GM12878 (cell line): Measurements from ENCODE around the gene CC2D1A. TPM values are rescaled to one million over a fixed set of nuclear protein-coding genes. Genes with fewer than 3 reads are reported as not detected.

Experiments used
- ATAC-seq: fragments of 200-7000 bp; cut with Tn5 transposase; 3 replicates; pipeline ENCODE4 v1.9.1; 2020; ENCODE audit warnings: mild to moderate bottlenecking, moderate library complexity
- BruUV-seq: library from RNA; stranded (reverse); fragments of 400-500 nt; replicated peaks from 2 replicates; lab custom pipeline; 2021; lab: Mats Ljungman, UMichigan
- CTCF ChIA-PET: fragments of 300-600 bp; sonication (Branson Sonifier 250); formaldehyde crosslinking; extraction: SDS; loops from one replicate; lab custom pipeline; 2021; ENCODE audit warnings: inconsistent platforms; lab: Yijun Ruan, JAX
- POLR2A ChIA-PET: fragments of 350-600 bp; formaldehyde crosslinking; extraction: SDS; loops from one replicate; lab custom pipeline; 2021; ENCODE audit warnings: inconsistent platforms; lab: Charles Lee
- RAD21 ChIA-PET: fragments of 300-600 bp; sonication (Branson Sonifier 250); formaldehyde crosslinking; loops from one replicate; lab custom pipeline; 2023; ENCODE audit warnings: antibody characterized with exemption; ENCODE audit not compliant: unreplicated experiment; lab: Charles Lee
- SMC1A ChIA-PET: fragments of 300-600 bp; sonication (Branson Sonifier 250); formaldehyde crosslinking; loops from one replicate; lab custom pipeline; 2023; ENCODE audit not compliant: unreplicated experiment, uncharacterized antibody; lab: Charles Lee
- DNase-seq: peaks from one replicate; pipeline ENCODE4 v3.0.0-alpha.2; 2011; ENCODE audit warnings: low read depth, low spot score
- FAIRE-seq: peaks from 3 replicates; lab custom pipeline; 2011; peaks lifted over from hg19 to GRCh38; lab: Jason Lieb, UNC
- H2AFZ ChIP-seq: 2 replicates; pipeline ENCODE4 v1.6.0; 2011; ENCODE audit warnings: low read depth, low read length, control low read depth; ENCODE audit not compliant: control insufficient read depth
- H3K27ac ChIP-seq: 2 replicates; pipeline ENCODE4 v1.5.1; 2011; ENCODE audit warnings: control low read depth; ENCODE audit not compliant: control insufficient read depth, insufficient read depth
- H3K27me3 ChIP-seq, 2 experiments: replicated peaks in 1 of 2; 2 replicates each; pipeline versions ENCODE4 v1.6.0 to v1.6.1; 2011; ENCODE audit warnings: low read length in 1 of 2; ENCODE audit not compliant: control insufficient read depth in 2 of 2, insufficient read depth in 2 of 2
- H3K36me3 ChIP-seq, 2 experiments: 2 replicates each; pipeline ENCODE4 v1.5.1; 2011; ENCODE audit warnings: low read length in 1 of 2; ENCODE audit not compliant: control insufficient read depth in 2 of 2, insufficient read depth in 2 of 2
- H3K4me1 ChIP-seq: 2 replicates; pipeline ENCODE4 v1.6.1; 2011; ENCODE audit warnings: mild to moderate bottlenecking, low read length, moderate library complexity, mixed read lengths; ENCODE audit not compliant: control insufficient read depth, insufficient read depth
- H3K4me2 ChIP-seq: 2 replicates; pipeline ENCODE4 v1.6.0; 2011; ENCODE audit warnings: control low read depth; ENCODE audit not compliant: control insufficient read depth, insufficient read depth
- H3K4me3 ChIP-seq: fragments of 200-600 bp; sonication (generic); 2 replicates; pipeline ENCODE4 v1.5.1; 2016
- H3K79me2 ChIP-seq: 2 replicates; pipeline ENCODE4 v1.6.0; 2011; ENCODE audit warnings: low read length; ENCODE audit not compliant: control insufficient read depth, insufficient read depth
- H3K9ac ChIP-seq: 2 replicates; pipeline ENCODE4 v1.8.0; 2011; ENCODE audit warnings: low read length, control low read depth, mixed read lengths; ENCODE audit not compliant: control insufficient read depth, insufficient read depth
- H3K9me3 ChIP-seq: replicated peaks from 3 replicates; pipeline ENCODE4 v1.5.1; 2011; ENCODE audit warnings: mild to moderate bottlenecking, low read length; ENCODE audit not compliant: control insufficient read depth, insufficient read depth
- H4K20me1 ChIP-seq: 2 replicates; pipeline ENCODE4 v1.6.0; 2011; ENCODE audit not compliant: control insufficient read depth, insufficient read depth
- ETV6 ChIP-seq, 2 experiments: fragments of 450-650 bp in 1 of 2; IDR thresholded peaks in 1 of 2; conservative IDR thresholded peaks in 1 of 2; 2 replicates each; pipeline ENCODE4 v1.6.1; 2014; ENCODE audit warnings: antibody characterized with exemption in 1 of 2, borderline replicate concordance in 1 of 2, low read depth in 1 of 2, mild to moderate bottlenecking in 1 of 2, moderate library complexity in 1 of 2
- FOXM1 ChIP-seq: IDR thresholded peaks from 2 replicates; pipeline ENCODE4 v1.6.1; 2012; ENCODE audit warnings: low read depth, mild to moderate bottlenecking, inconsistent platforms, low read length, moderate library complexity
- HDAC6 ChIP-seq: fragments of 200-600 bp; sonication (generic); IDR thresholded peaks from one replicate; pipeline ENCODE4 v1.8.0; 2017; ENCODE audit warnings: antibody characterized with exemption; ENCODE audit not compliant: unreplicated experiment
- MEF2A ChIP-seq: IDR thresholded peaks from 2 replicates; pipeline ENCODE4 v1.6.1; 2011; ENCODE audit warnings: low read depth, mild to moderate bottlenecking, low read length, moderate library complexity; ENCODE audit not compliant: insufficient read depth
- MEF2B ChIP-seq: fragments of 450-650 bp; IDR thresholded peaks from 2 replicates; pipeline ENCODE4 v1.6.1; 2018; ENCODE audit warnings: mild to moderate bottlenecking, moderate library complexity; ENCODE audit not compliant: partially characterized antibody, poor library complexity, severe bottlenecking
- MXI1 ChIP-seq: fragments of 150-350 bp; IDR thresholded peaks from 2 replicates; pipeline ENCODE4 v1.6.1; 2011; ENCODE audit warnings: low read depth, mild to moderate bottlenecking, inconsistent platforms, low read length, improper control_type of control experiment
- PML ChIP-seq: IDR thresholded peaks from 2 replicates; pipeline ENCODE4 v1.6.1; 2012; ENCODE audit warnings: low read length, inconsistent platforms
- RUNX3 ChIP-seq: IDR thresholded peaks from 2 replicates; pipeline ENCODE4 v1.6.1; 2012; ENCODE audit warnings: low read length, inconsistent platforms
- SMAD1 ChIP-seq: fragments of 450-650 bp; IDR thresholded peaks from 2 replicates; pipeline ENCODE4 v1.6.1; 2018; ENCODE audit warnings: mild to moderate bottlenecking, low read depth; ENCODE audit not compliant: partially characterized antibody
- SMC3 ChIP-seq: IDR thresholded peaks from 2 replicates; pipeline ENCODE4 v1.6.1; 2011; ENCODE audit warnings: low read length, improper control_type of control experiment, borderline replicate concordance
- SP1 ChIP-seq: IDR thresholded peaks from one replicate; pipeline ENCODE4 v1.6.1; 2011; ENCODE audit warnings: low read depth, low read length
- SREBF1 ChIP-seq: IDR thresholded peaks from 2 replicates; pipeline ENCODE4 v1.6.1; 2012; ENCODE audit warnings: mild to moderate bottlenecking, low read length
- TCF12 ChIP-seq: IDR thresholded peaks from 2 replicates; pipeline ENCODE4 v1.6.1; 2011; ENCODE audit warnings: low read depth, mild to moderate bottlenecking, low read length
- ZNF384 ChIP-seq: IDR thresholded peaks from 2 replicates; pipeline ENCODE4 v1.6.1; 2012; ENCODE audit warnings: low read depth, mild to moderate bottlenecking, low read length, improper control_type of control experiment, borderline replicate concordance
- WGBS: methylation state at CpG from one replicate; pipeline ENCODE4 v1.1.6; 2016; ENCODE audit warnings: low lambda C conversion rate; ENCODE audit not compliant: insufficient replicate concordance, insufficient coverage; ENCODE audit errors: missing lambda C conversion rate; 5-methylcytosine and 5-hydroxymethylcytosine counted together
- in situ Hi-C: fragments of 300-500 bp; cut with MboI; formaldehyde crosslinking; loops from 9 replicates; pipeline ENCODE4 v1.14.3; 2018; ENCODE audit warnings: mixed read lengths
- intact Hi-C: fragments of 100-400 bp; cut with micrococcal nuclease; formaldehyde crosslinking; loops from one replicate; pipeline ENCODE4 v1.14.2; 2022; ENCODE audit not compliant: unreplicated experiment
- polyA plus RNA-seq, 11 experiments: library from polyadenylated mRNA; depleted of rRNA in 4 of 11; unstranded in 6 of 11; stranded (reverse) in 5 of 11; fragments of >200 nt; fragmentation: Nextera tagmentation in 4 of 11; fragmentation: Illumina TruSeq in 1 of 11; extraction: Ambion mirVana in 4 of 11; extraction: Trizol in 1 of 11; gene quantifications; 1 replicate in 1 of 11; 2 replicates in 10 of 11; pipeline versions ENCODE4 v1.2.1 to v1.2.3, GENCODE V29; 2011 to 2016; ENCODE audit warnings: inconsistent platforms in 2 of 11, missing spikeins in 2 of 11, low read depth in 1 of 11
- total RNA-seq, 4 experiments: library from RNA; depleted of rRNA in 3 of 4; stranded (reverse); fragments of >200 nt in 3 of 4; fragmentation: Illumina TruSeq in 1 of 4; extraction: Trizol in 1 of 4; gene quantifications; 2 replicates each; pipeline versions ENCODE4 v1.2.1 to v1.2.3, GENCODE V29; 2013 to 2021
- TF ChIP-seq, protein P1 (sequence below): fragments of 450-650 bp; IDR thresholded peaks from 2 replicates; pipeline ENCODE4 v1.6.1; 2017; ENCODE audit warnings: borderline replicate concordance
- TF ChIP-seq, protein P2 (sequence below): IDR thresholded peaks from 2 replicates; pipeline ENCODE4 v1.6.1; 2012; ENCODE audit warnings: low read depth, low read length, improper control_type of control experiment

Gene CC2D1A
- total and polyA plus RNA-seq, 10 of the 15 experiments (the other 5 are each of a cell fraction or from before 2014, with no cell fraction given), result 0.13 to 36.1 (median 16.1) TPM

DNA sequence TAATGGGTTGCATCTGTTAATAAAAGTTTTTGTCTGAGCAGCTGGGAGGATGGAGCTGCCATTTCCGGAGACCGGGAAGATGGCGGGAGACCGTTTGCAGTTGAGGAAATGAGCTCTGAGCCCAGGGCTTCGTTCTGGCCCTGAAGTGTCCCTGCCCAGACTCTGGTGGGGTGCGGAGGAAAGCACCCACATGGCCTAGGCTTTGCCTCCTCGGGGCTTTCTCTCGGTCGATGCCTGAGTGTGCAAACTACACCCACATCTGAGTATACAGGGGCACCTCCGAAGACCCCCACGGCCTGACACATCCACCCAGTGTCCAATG lies 44.6 kb upstream of the CC2D1A start (continued):
- TF ChIP-seq MXI1 (no peak), RUNX3 (no peak), SMAD1 (no peak), ZNF384 (no peak), SP1 (no peak), SREBF1 (no peak), PML (no peak), MEF2A (no peak), HDAC6 (no peak)
- TF ChIP-seq, protein P1, sequence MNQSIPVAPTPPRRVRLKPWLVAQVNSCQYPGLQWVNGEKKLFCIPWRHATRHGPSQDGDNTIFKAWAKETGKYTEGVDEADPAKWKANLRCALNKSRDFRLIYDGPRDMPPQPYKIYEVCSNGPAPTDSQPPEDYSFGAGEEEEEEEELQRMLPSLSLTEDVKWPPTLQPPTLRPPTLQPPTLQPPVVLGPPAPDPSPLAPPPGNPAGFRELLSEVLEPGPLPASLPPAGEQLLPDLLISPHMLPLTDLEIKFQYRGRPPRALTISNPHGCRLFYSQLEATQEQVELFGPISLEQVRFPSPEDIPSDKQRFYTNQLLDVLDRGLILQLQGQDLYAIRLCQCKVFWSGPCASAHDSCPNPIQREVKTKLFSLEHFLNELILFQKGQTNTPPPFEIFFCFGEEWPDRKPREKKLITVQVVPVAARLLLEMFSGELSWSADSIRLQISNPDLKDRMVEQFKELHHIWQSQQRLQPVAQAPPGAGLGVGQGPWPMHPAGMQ, result no peak
- TF ChIP-seq, all 136 proteins: peak for 5

DNA sequence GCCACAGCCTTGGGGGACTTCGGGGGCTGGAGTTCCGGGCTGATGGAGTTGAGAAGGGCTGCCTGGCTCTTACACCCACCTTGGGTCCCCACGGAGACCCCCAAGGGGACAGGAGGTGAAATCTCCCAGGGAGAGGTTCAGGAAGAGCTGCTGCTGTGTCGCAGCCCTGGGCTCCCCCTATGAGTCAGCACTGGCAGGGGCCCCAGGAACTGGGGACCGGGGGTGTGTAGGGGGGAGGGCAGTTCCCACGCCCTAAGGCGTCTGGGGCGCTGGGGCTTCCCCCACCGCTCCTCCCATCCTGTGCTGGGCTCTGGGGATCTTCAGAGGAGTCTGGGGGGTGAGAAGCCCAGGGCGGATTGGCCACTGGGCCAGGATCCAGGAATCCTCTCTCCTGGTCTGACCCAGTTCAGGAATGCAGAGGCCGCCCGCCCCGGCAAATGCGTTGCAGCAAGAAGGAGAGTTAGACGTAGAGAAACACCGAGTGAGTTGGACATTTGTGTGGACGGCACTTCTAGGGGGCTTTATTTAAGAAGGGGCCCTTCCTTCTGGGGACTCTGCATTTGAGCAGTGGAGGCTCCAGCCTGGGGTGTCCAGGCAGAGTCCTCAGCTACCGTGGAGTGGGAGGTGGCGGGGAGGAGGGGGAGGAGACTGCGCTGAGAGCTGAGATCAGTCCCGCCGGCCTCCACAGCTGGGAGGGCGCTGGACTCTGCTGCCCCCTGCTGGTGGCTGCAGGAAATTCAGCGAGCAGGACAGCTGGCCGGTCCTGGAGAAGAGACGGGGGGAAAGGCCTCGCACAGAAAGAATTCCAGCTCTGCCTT lies 44.1 kb upstream of the CC2D1A start:
- FAIRE-seq, result peak; percentile 95
- H3K4me3 ChIP-seq, result peak overlapping the region; percentile 74
- ChIA-PET RAD21 (interaction anchor here (0.6 to 6.2 kb wide), 40 partner anchors 9 to 884 kb away, joined by 3 to 70 read pairs (median 6); partner anchors contain the start of genes C19orf53, MISP3 and ZSWIM4), SMC1A (interaction anchor here (0.6 to 4.6 kb wide), 26 partner anchors 9 to 674 kb away, joined by 3 to 65 read pairs (median 5); partner anchors contain the start of genes C19orf53 and ZSWIM4), CTCF (interaction anchor here (0.6 to 4.6 kb wide), 43 partner anchors 9 to 585 kb away, joined by 3 to 136 read pairs (median 5); partner anchors contain the start of genes ASF1B, C19orf53, MISP3 and NANOS3), POLR2A (interaction anchor here (0.6 to 8.5 kb wide), 22 partner anchors 9 to 709 kb away, joined by 3 to 85 read pairs (median 4); partner anchors contain the start of genes C19orf53 and ZSWIM4)
- no peaks in the 10 kb centered on the region for H3K36me3 ChIP-seq
- no peaks in the 10 kb centered on the region; the same call in 2 of the 3 replicates for H3K9me3 ChIP-seq
- intact Hi-C loops, result loop anchor here (1.0 to 5.0 kb wide), 5 partner anchors 15 to 585 kb away; no protein-coding TSS in a partner anchor
- peak; percentile 91 for ATAC-seq
- WGBS, result 0% methylated on average over 24 of the region's 27 CpGs
- H3K4me1 ChIP-seq, result peaks cover 8% of the 10 kb centered on the region
- H3K4me2 ChIP-seq, result peak overlapping the region; percentile 98
- peak overlapping the region; percentile 96 for H3K9ac ChIP-seq
- H3K27ac ChIP-seq, result peak overlapping the region; percentile 99
- H2AFZ ChIP-seq, result peak overlapping the region; percentile 87
- BruUV-seq, result TSS peak; percentile 82
- peaks cover 0 to 1% of the 10 kb centered on the region in 2 experiments; a peak in 2 of 4 replicates for H3K27me3 ChIP-seq
- peak; percentile 79 for DNase-seq
- H4K20me1 ChIP-seq, result no peaks in the 10 kb centered on the region
- no peaks in the 10 kb centered on the region for H3K79me2 ChIP-seq
- in situ Hi-C loops, result loop anchor here (5.0 kb wide), 3 partner anchors 80 to 585 kb away; no protein-coding TSS in a partner anchor
- TF ChIP-seq SMAD1 (peak; percentile 73), SMC3 (peak; percentile 93), RUNX3 (peak; percentile 74), MEF2B (peak; percentile 99), FOXM1 (peak; percentile 67; the same call in 1 of the 2 replicates), TCF12 (peak; percentile 92), ETV6 (conservative IDR thresholded peaks at IDR 0.05 in 1 of 2, IDR thresholded peaks at IDR 0.05 in 1 of 2; ENCODE audit: borderline replicate concordance in 1 of 2, low read depth in 1 of 2) (peak in 1 of 2 experiments; percentile 68; a peak in 1 of 4 replicates)
- TF ChIP-seq, protein P2, sequence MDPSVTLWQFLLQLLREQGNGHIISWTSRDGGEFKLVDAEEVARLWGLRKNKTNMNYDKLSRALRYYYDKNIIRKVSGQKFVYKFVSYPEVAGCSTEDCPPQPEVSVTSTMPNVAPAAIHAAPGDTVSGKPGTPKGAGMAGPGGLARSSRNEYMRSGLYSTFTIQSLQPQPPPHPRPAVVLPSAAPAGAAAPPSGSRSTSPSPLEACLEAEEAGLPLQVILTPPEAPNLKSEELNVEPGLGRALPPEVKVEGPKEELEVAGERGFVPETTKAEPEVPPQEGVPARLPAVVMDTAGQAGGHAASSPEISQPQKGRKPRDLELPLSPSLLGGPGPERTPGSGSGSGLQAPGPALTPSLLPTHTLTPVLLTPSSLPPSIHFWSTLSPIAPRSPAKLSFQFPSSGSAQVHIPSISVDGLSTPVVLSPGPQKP, result 0 out of 2 replicates have a peak, but pooled peaks have one; percentile 24
